OCI-LY7 (cell line): ENCODE measurements around the gene FREY1. TPM values are rescaled to one million over a fixed set of nuclear protein-coding genes. Genes with fewer than 3 reads are reported as not detected.

Experiments used
- BruUV-seq: library from RNA; stranded (reverse); fragments of 400-500 nt; replicated peaks from 2 replicates; lab custom pipeline; 2021; lab: Mats Ljungman, UMichigan
- CTCF ChIA-PET: fragments of 300-600 bp; sonication (Branson Sonifier 250); formaldehyde crosslinking; loops from one replicate; lab custom pipeline; 2022; ENCODE audit warnings: antibody characterized with exemption; ENCODE audit not compliant: unreplicated experiment; lab: Charles Lee
- POLR2A ChIA-PET: fragments of 300-600 bp; sonication (Branson Sonifier 250); formaldehyde crosslinking; loops from one replicate; lab custom pipeline; 2022; ENCODE audit warnings: antibody characterized with exemption; lab: Charles Lee
- DNase-seq: peaks from one replicate; pipeline ENCODE4 v3.0.0-alpha.2; 2015; ENCODE audit warnings: low spot score
- H2AFZ ChIP-seq: fragments of 200-600 bp; sonication (generic), shearing (Covaris generic); 2 replicates; pipeline ENCODE4 v1.6.1; 2014; ENCODE audit warnings: mild to moderate bottlenecking, antibody characterized with exemption, low read length, moderate library complexity
- H3K27ac ChIP-seq: fragments of 200-600 bp; sonication (generic); 2 replicates; pipeline ENCODE4 v1.5.1; 2014; ENCODE audit warnings: mixed run types, low read depth, mild to moderate bottlenecking, moderate library complexity, low read length, inconsistent platforms; ENCODE audit not compliant: poor library complexity, severe bottlenecking
- H3K36me3 ChIP-seq: fragments of 200-600 bp; sonication (generic); 2 replicates; pipeline ENCODE4 v1.6.1; 2014; ENCODE audit warnings: mild to moderate bottlenecking, antibody characterized with exemption, low read length, moderate library complexity, mixed read lengths; ENCODE audit not compliant: insufficient read depth
- H3K4me1 ChIP-seq: fragments of 200-600 bp; sonication (generic); 2 replicates; pipeline ENCODE4 v1.5.1; 2014; ENCODE audit warnings: mild to moderate bottlenecking, low read length; ENCODE audit not compliant: insufficient read depth, poor library complexity, severe bottlenecking
- H3K4me2 ChIP-seq: fragments of 200-600 bp; sonication (generic); 2 replicates; pipeline ENCODE4 v1.6.1; 2014; ENCODE audit warnings: mild to moderate bottlenecking, low read length
- H3K4me3 ChIP-seq: fragments of 200-600 bp; sonication (generic); 2 replicates; pipeline ENCODE4 v1.5.1; 2014; ENCODE audit warnings: mild to moderate bottlenecking, low read depth, low read length; ENCODE audit not compliant: poor library complexity, severe bottlenecking
- H3K79me2 ChIP-seq: fragments of 200-600 bp; sonication (generic); 2 replicates; pipeline ENCODE4 v1.6.1; 2016; ENCODE audit warnings: low read depth, mild to moderate bottlenecking, low read length, moderate library complexity, mixed read lengths; ENCODE audit not compliant: insufficient read depth
- H3K9me2 ChIP-seq: fragments of 200-600 bp; sonication (generic); 2 replicates; pipeline ENCODE4 v1.6.1; 2016; ENCODE audit warnings: mild to moderate bottlenecking, low read length, mixed read lengths; ENCODE audit not compliant: insufficient read depth
- H3K9me3 ChIP-seq: fragments of 200-600 bp; sonication (generic); 2 replicates; pipeline ENCODE4 v1.6.1; 2014; ENCODE audit warnings: mild to moderate bottlenecking, mixed run types, low read length, mixed read lengths
- H4K20me1 ChIP-seq: fragments of 200-600 bp; sonication (generic); 2 replicates; pipeline ENCODE4 v1.6.1; 2014; ENCODE audit warnings: mild to moderate bottlenecking, antibody characterized with exemption, low read length, moderate library complexity, mixed read lengths; ENCODE audit not compliant: insufficient read depth
- EZH2phosphoT487 ChIP-seq: fragments of 200-600 bp; sonication (generic); IDR thresholded peaks from 2 replicates; pipeline ENCODE4 v1.6.1; 2018; ENCODE audit warnings: low read depth, borderline replicate concordance, mild to moderate bottlenecking, mixed run types, antibody characterized with exemption, low read length, moderate library complexity, mixed read lengths
- intact Hi-C: fragments of 100-400 bp; cut with micrococcal nuclease; formaldehyde crosslinking; loops from one replicate; pipeline ENCODE4 v1.10.0; 2022; ENCODE audit not compliant: unreplicated experiment
- total RNA-seq, 2 experiments: library from RNA; depleted of rRNA in 1 of 2; stranded (reverse); fragments of >200 nt in 1 of 2; shearing (Covaris generic) in 1 of 2; gene quantifications; 2 replicates each; pipeline ENCODE4 v1.2.3, GENCODE V29; 2014 to 2022
- TF ChIP-seq, protein P1 (sequence below): fragments of 200-600 bp; sonication (generic); conservative IDR thresholded peaks from 2 replicates; pipeline ENCODE4 v1.5.1; 2014; ENCODE audit warnings: mild to moderate bottlenecking, antibody characterized with exemption, low read length, moderate library complexity, mixed read lengths

FREY1 gene
- total RNA-seq, 2 experiments from 2014 or later: 3.3 to 3.7 TPM

DNA sequence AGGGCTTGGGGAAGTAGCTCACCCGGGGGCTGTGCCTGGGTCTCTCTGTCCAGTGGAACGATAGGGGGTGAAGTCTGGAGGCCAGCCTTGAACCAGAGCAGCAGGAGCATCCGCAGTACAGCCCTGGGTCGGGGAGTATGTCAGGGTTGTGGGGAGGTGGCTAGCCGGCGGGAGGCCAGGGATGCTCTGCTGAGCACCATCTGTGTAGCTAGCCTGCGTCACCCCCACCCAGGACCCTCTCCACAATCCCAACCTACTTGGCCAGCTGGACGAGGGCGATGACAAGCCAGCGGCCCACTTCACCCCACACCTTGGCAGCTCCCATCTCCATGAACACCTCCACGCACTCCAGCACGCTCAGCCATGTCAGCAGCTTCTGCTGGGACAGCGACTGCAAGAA lies 8.4 kb upstream of the FREY1 start:
- Histone ChIP-seq H2AFZ (no peak overlapping the region), H3K4me2 (no peak overlapping the region), H4K20me1 (no peaks in the 10 kb centered on the region), H3K9me2 (no peaks in the 10 kb centered on the region), H3K4me3 (no peak overlapping the region), H3K79me2 (peaks cover 16% of the 10 kb centered on the region), H3K9me3 (no peaks in the 10 kb centered on the region), H3K27ac (no peak overlapping the region), H3K36me3 (peaks cover 53% of the 10 kb centered on the region), H3K4me1 (peaks cover 27% of the 10 kb centered on the region)
- BruUV-seq: no TSS peak
- TF ChIP-seq, protein P1, sequence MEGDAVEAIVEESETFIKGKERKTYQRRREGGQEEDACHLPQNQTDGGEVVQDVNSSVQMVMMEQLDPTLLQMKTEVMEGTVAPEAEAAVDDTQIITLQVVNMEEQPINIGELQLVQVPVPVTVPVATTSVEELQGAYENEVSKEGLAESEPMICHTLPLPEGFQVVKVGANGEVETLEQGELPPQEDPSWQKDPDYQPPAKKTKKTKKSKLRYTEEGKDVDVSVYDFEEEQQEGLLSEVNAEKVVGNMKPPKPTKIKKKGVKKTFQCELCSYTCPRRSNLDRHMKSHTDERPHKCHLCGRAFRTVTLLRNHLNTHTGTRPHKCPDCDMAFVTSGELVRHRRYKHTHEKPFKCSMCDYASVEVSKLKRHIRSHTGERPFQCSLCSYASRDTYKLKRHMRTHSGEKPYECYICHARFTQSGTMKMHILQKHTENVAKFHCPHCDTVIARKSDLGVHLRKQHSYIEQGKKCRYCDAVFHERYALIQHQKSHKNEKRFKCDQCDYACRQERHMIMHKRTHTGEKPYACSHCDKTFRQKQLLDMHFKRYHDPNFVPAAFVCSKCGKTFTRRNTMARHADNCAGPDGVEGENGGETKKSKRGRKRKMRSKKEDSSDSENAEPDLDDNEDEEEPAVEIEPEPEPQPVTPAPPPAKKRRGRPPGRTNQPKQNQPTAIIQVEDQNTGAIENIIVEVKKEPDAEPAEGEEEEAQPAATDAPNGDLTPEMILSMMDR: no peak
- no peak for TF ChIP-seq EZH2phosphoT487
- POLR2A ChIA-PET: interaction anchor here (0.7 kb wide), 1 partner anchor 22 kb away, joined by 3 read pairs; no protein-coding TSS in a partner anchor
- DNase-seq: no peak
- intact Hi-C loops: loop anchor here (5.0 kb wide), 1 partner anchor 202 kb away; no protein-coding TSS in a partner anchor
- CTCF ChIA-PET: no interaction called here

DNA sequence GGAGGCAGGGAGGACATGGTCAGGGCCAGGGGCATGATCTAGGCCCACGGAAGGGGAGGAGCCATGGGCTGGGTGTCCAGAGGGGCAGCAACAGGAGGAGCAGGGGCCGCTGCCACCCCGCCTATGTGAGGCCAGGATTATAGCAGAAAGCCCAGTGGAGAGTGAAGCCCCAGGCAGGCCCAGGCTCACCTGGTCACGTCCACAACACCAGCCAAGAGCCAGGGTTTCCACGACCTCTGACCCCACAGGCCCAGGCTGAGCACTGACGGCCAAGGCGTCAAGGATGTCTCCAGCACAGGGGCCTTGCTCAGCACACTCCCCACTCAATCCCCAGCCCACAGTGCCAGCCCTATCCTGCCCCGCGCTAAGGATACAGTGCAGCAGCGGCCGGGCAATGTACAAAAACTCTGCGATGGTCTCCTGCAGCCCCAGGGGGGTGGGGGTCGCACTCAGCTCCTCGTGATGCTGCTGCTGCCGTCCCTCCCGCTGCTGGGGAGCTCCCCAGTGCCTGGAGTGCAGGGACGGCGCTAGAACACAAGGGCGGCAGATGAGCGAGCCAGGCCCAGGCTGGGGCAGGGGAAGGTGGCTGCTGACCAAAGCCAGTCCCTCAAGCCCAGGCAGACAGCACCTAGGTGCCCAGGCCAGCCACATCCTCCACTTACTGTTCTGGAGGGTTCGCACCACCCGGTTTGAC lies 7.0 kb upstream of the FREY1 start:
- Histone ChIP-seq H3K9me2 (no peaks in the 10 kb centered on the region), H3K4me2 (no peak overlapping the region), H4K20me1 (no peaks in the 10 kb centered on the region), H3K4me1 (peaks cover 16% of the 10 kb centered on the region), H3K9me3 (no peaks in the 10 kb centered on the region), H3K27ac (no peak overlapping the region), H2AFZ (no peak overlapping the region), H3K79me2 (peaks cover 16% of the 10 kb centered on the region), H3K4me3 (no peak overlapping the region), H3K36me3 (peaks cover 62% of the 10 kb centered on the region)
- CTCF ChIA-PET: no interaction called here
- BruUV-seq: no TSS peak
- TF ChIP-seq EZH2phosphoT487: no peak
- TF ChIP-seq, protein P1: no peak
- POLR2A ChIA-PET: interaction anchor here (0.7 to 1.1 kb wide), 2 partner anchors 16 to 112 kb away, joined by 3 to 5 read pairs; no protein-coding TSS in a partner anchor
- intact Hi-C loops: no loop called here
- DNase-seq: no peak

DNA sequence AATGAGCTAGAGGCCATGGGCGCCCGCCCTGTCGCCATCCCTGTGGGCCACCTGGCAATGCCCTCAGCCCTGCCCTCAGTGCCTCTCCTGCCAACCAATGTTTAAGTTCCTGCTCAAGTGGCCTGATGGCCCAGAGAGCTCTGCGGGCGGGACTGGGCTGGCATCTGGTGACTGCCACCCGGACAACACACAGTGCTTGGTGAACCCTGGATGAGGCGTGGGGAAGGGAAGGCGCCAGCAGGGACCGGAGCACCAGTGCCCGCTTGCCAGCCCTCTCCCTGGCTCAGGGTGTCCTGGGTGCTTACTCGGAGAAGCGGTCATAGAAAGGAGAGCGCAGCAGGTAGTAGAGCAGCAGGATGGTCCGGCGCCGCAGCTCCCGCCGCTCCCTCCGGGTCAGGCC lies 6.4 kb upstream of the FREY1 start:
- no peaks in the 10 kb centered on the region for H3K9me2 ChIP-seq
- ChIA-PET POLR2A (interaction anchor here (0.7 to 1.1 kb wide), 2 partner anchors 17 to 112 kb away, joined by 3 to 5 read pairs; no protein-coding TSS in a partner anchor), CTCF (no interaction called here)
- H2AFZ ChIP-seq: no peak overlapping the region
- no peak overlapping the region for H3K4me3 ChIP-seq
- peaks cover 16% of the 10 kb centered on the region for H3K79me2 ChIP-seq
- H3K9me3 ChIP-seq: no peaks in the 10 kb centered on the region
- H4K20me1 ChIP-seq: no peaks in the 10 kb centered on the region
- H3K4me1 ChIP-seq: peaks cover 12% of the 10 kb centered on the region
- DNase-seq: no peak
- no peak overlapping the region for H3K4me2 ChIP-seq
- TF ChIP-seq, protein P1: no peak
- no peak for TF ChIP-seq EZH2phosphoT487
- H3K27ac ChIP-seq: no peak overlapping the region
- intact Hi-C loops: no loop called here
- BruUV-seq: no TSS peak
- peaks cover 62% of the 10 kb centered on the region for H3K36me3 ChIP-seq
